Measurements from ENCODE around the gene KIAA0513. TPM values are rescaled to one million over a fixed set of nuclear protein-coding genes. Genes with fewer than 3 reads are reported as not detected.

The KIAA0513 gene
- total RNA-seq, 4 donors from 2014 or later: 14.8 to 43.4 (median 28.5) TPM

DNA sequence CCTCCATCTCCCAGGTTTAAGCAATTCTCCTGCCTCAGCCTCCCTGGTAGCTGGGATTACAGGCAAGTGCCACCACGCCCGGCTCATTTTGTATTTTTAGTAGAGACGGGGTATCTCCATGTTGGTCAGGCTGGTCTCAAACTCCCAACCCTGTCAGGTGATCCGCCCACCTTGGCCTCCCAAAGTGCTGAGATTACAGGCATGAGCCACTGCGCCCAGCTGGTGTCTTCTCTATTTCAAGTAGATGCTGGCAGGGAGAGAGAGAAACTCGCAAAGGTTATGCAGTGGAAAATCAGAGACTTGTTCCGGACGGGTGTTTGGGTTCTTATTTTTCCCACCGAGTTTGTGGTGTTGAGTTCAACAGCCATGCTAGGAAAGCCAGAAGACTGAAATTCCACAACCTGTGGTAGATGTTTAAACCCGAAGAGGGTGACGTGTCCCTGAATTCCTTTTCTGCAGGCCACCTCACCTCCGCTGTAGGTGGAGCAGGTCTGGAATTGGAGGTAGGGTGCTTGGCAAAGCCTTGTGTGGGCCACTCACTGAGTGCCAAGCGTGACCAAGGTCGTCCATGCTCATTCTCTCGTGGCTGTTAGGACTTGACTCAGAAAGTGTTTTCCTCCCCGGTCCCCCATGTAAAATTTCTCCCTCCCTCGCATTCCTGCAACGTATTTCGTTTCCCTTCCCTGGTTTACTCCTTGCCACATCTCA is 8.9 kb upstream of the KIAA0513 start:
- Histone ChIP-seq H3K27me3 (no peaks in the 10 kb centered on the region), H3K4me1 (peaks cover 0 to 10% (median 0%) of the 10 kb centered on the region in 3 donors), H3K36me3 (no peaks in the 10 kb centered on the region), H3K27ac (no peak overlapping the region), H3K4me3 (no peak overlapping the region), H3K9me3 (no peaks in the 10 kb centered on the region)
- ATAC-seq: no peak
- TF ChIP-seq, protein P1, sequence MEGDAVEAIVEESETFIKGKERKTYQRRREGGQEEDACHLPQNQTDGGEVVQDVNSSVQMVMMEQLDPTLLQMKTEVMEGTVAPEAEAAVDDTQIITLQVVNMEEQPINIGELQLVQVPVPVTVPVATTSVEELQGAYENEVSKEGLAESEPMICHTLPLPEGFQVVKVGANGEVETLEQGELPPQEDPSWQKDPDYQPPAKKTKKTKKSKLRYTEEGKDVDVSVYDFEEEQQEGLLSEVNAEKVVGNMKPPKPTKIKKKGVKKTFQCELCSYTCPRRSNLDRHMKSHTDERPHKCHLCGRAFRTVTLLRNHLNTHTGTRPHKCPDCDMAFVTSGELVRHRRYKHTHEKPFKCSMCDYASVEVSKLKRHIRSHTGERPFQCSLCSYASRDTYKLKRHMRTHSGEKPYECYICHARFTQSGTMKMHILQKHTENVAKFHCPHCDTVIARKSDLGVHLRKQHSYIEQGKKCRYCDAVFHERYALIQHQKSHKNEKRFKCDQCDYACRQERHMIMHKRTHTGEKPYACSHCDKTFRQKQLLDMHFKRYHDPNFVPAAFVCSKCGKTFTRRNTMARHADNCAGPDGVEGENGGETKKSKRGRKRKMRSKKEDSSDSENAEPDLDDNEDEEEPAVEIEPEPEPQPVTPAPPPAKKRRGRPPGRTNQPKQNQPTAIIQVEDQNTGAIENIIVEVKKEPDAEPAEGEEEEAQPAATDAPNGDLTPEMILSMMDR (IDR thresholded peaks at IDR 0.05): no peak
- no peak for TF ChIP-seq EP300 (IDR thresholded peaks at IDR 0.05)
- no peak for TF ChIP-seq POLR2AphosphoS5 (IDR thresholded peaks at IDR 0.05)
- no peak for TF ChIP-seq POLR2A (IDR thresholded peaks at IDR 0.05)
- WGBS, 2 donors (ENCODE audit: low coverage in 1 of 2): 73 to 76% methylated on average over 12 of the region's 19 CpGs

DNA sequence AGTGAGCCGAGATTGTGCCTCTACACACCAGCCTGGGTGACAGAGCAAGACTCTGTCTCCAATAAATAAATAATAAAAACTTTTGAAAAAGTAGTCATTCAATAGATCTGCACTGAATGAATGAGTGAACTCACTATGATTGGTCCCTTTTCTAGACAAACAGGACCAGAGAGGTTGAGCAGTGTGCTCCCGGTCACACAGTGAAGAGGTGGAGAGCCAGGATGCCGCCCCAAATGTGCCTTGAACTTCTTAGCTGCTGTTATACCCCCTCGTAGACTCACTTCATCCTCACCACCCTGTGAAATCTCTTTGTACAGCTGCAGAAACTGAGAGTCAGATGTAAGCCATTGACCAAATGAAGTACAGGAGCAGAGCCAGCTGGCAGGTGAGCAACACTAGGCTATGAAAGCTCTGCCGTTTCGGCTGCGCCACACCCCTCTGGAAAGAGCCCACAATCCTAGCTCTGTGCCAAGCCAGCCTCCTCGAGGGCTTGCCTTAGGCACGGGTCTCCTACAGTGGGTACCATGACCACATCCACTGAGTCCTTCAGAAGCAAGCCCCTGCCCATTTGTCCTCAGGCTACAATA is 7.8 kb upstream of the KIAA0513 start:
- 46 to 50% methylated on average over 5 to 8 of the region's 9 CpGs for WGBS, 2 donors (ENCODE audit: low coverage in 1 of 2)

DNA sequence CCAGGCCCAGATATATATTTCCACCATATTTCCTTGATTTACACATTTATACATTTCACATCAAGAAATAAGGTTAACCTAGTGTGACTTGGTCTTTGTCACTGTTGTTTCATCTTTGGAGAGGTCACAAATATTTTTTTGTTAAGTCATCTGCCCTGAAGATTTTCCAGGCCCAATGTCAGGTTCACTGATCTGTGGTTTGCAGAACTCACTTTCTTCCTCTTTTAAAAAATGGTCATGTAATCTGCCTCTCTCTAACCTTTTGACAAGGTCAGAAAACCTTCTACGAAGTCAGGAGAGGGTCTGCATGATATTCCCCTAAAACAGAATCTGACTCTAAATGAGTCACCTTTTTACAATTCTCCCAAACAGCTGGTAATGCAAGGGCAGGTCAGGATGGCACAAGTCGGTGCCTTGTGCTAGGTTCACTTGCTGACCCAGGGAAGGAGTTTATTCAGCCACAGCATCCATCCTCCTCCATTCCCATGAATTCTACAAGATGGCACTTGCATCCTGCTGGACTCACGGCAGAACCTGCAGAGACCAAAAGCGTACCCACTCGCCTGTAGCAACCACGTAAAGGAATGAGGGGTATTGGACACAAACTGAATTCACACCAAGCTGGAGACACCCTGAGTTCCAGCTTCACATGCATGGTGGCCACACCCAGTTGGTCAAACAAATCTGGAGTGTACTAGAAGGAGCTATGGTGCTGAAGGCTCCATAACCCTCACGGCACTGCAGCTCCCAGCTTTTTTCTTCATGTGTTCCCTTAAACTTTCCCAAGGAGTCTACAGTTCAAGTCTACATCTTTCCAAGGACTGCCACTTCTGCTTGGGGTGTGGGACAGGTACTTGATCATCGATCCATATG is 1.6 kb upstream of the KIAA0513 start:
- no peak for ATAC-seq
- Histone ChIP-seq H3K4me1 (peaks cover 0 to 45% (median 18%) of the 10 kb centered on the region in 3 donors), H3K36me3 (no peaks in the 10 kb centered on the region), H3K4me3 (no peak overlapping the region), H3K27me3 (no peaks in the 10 kb centered on the region), H3K27ac (peak overlapping the region in 1 of 4 donors; percentile 91), H3K9me3 (no peaks in the 10 kb centered on the region)
- no peak for TF ChIP-seq POLR2AphosphoS5 (IDR thresholded peaks at IDR 0.05)
- TF ChIP-seq EP300 (IDR thresholded peaks at IDR 0.05): no peak
- no peak for TF ChIP-seq POLR2A (IDR thresholded peaks at IDR 0.05)
- TF ChIP-seq, protein P1 (IDR thresholded peaks at IDR 0.05): no peak
- 80 to 98% methylated on average over 2 to 6 of the region's 8 CpGs for WGBS, 2 donors (ENCODE audit: low coverage in 1 of 2)

More for the DNA sequence above, 7.8 kb upstream of the KIAA0513 start:
- H3K27me3 ChIP-seq: no peaks in the 10 kb centered on the region
- H3K4me1 ChIP-seq: peaks cover 0 to 10% (median 0%) of the 10 kb centered on the region in 3 donors
- ATAC-seq: peak; percentile 78
- no peak overlapping the region for H3K4me3 ChIP-seq
- no peaks in the 10 kb centered on the region for H3K9me3 ChIP-seq
- no peak overlapping the region for H3K27ac ChIP-seq
- no peaks in the 10 kb centered on the region for H3K36me3 ChIP-seq
- TF ChIP-seq, protein P1 (IDR thresholded peaks at IDR 0.05): no peak
- TF ChIP-seq EP300 (IDR thresholded peaks at IDR 0.05): no peak
- TF ChIP-seq POLR2AphosphoS5 (IDR thresholded peaks at IDR 0.05): no peak
- TF ChIP-seq POLR2A (IDR thresholded peaks at IDR 0.05): no peak

DNA sequence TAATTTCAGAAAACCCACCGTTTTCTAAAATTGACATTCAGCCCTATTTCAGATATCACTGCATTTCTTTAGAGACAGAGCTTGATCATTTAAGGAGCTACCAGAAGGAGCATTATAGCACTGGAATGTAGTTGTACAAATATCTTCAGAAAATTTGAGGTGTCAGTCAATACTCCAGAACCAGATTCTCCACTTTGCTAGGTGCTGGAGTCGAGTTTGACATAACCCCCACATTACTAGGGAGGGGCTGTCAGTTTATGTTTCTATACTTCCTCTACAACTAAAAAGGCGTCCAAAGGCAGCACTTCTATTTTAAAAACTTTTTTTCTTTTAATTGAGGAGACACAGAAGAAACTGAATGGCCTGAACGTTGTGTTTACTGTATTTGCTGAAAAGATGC is 892 bp upstream of the KIAA0513 start:
- peaks cover 0 to 4% of the 10 kb centered on the region in 2 donors for H3K36me3 ChIP-seq
- H3K4me1 ChIP-seq: peaks cover 0 to 48% (median 18%) of the 10 kb centered on the region in 3 donors
- H3K9me3 ChIP-seq: no peaks in the 10 kb centered on the region
- no peaks in the 10 kb centered on the region for H3K27me3 ChIP-seq
- peak overlapping the region; percentile 81 to 97 for H3K4me3 ChIP-seq
- ATAC-seq: no peak
- peak overlapping the region in 3 of 4 donors; percentile 91 to 92 (median 91) for H3K27ac ChIP-seq
- TF ChIP-seq, protein P1 (IDR thresholded peaks at IDR 0.05): no peak
- TF ChIP-seq EP300 (IDR thresholded peaks at IDR 0.05) (no peak), POLR2A (IDR thresholded peaks at IDR 0.05) (no peak), POLR2AphosphoS5 (IDR thresholded peaks at IDR 0.05) (no peak)
- 46 to 53% methylated on average over 4 of the region's 4 CpGs for WGBS, 2 donors (ENCODE audit: low coverage in 1 of 2)
